ENCODE measurements around the gene PCDHA1. TPM values are rescaled to one million over a fixed set of nuclear protein-coding genes. Genes with fewer than 3 reads are reported as not detected.

The PCDHA1 gene
- total RNA-seq, 1 donor from 2014 or later = 0.24 TPM

DNA sequence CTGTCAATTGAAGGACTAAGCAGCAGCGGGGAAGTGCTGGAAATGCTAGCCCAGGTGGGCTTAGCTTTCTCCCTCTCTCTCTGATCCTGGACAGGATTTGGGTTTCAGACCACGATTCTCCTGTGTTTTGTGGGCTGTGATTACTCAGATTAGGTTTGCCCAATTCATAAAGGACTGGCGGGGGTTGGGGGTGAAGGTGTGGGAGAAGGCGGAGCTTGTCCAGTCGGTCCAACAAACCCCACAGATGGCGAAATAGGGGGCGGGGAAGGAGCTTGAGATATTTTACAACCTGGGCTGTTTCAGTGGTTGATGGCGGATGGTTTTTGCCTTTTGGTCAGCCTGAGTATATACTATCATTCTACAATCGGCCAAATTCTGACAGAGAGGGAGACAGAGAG lies 215.5 kb downstream of the PCDHA1 start:
- Mint-ChIP-seq H3K27me3 (ENCODE audit: insufficient read depth, low read depth) (peaks cover 2% of the 10 kb centered on the region), H3K27ac (peak overlapping the region; percentile 64), H3K9me3 (no peaks in the 10 kb centered on the region), H3K4me3 (peak overlapping the region; percentile 85), H3K36me3 (peaks cover 4% of the 10 kb centered on the region), H3K4me1 (peaks cover 54% of the 10 kb centered on the region)
- H3K4me2 ChIP-seq = peak overlapping the region; percentile 84
- H2AFZ ChIP-seq (replicated peaks) = peak overlapping the region; percentile 37
- no peaks in the 10 kb centered on the region for H3K9me3 ChIP-seq (ENCODE audit: low read depth)
- H3K27me3 ChIP-seq = peaks cover 7% of the 10 kb centered on the region
- no peak overlapping the region for H3K9ac ChIP-seq
- DNase-seq (ENCODE audit: low spot score) = peak; percentile 34
- H4K20me1 ChIP-seq (ENCODE audit: low read depth) = peaks cover 41% of the 10 kb centered on the region
- peaks cover 53% of the 10 kb centered on the region for H3F3A ChIP-seq (ENCODE audit: low read depth)
- peak overlapping the region; percentile 53 for H3K4me3 ChIP-seq
- H3K4me1 ChIP-seq = peaks cover 62% of the 10 kb centered on the region
- peak overlapping the region; percentile 48 for H3K27ac ChIP-seq
- no peaks in the 10 kb centered on the region for H3K79me2 ChIP-seq (ENCODE audit: low read depth)
- no peak for TF ChIP-seq EZH2phosphoT487 (IDR thresholded peaks at IDR 0.05)
- TF ChIP-seq EZH2 (IDR thresholded peaks at IDR 0.05) = no peak
- no peak for TF ChIP-seq CTCF (IDR thresholded peaks at IDR 0.05)
- H3K36me3 ChIP-seq = no peaks in the 10 kb centered on the region

DNA sequence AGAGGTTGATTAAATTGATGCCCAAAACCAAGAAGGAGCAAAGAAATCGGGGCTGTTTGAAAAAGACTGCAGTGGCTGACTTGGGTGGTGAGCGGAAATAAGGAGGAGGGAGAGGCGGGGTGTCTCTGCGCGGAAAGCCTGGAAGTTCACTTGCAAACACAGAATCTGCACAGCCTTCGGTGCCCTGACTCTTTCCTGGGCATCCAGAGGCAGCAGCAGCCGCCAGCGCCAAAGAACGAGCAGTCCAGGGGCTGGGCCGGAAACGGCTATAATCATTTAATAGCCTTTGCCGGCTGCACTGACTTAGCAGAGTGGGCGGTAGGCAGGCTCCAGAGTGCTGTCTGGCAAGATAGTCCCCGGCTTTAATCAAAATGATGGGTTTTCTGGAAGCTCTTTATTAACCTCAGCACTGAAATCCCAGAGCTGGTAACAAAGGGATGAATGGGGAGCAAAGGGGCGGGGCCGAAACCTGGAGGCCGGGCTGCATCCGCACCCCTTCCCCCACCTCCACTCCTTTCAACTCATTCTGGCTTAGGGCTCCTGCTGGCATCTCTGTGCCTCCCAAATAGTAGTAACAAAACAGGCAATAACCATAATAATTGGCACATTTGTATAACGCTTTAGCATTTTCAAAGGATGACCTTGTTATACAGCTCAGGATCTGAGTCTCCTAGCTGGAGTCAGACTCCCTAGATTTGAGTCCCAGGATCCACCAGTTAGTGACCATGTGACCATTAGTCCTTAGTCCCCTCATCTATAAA lies 216.1 kb downstream of the PCDHA1 start:
- Histone ChIP-seq H3K27ac (peak overlapping the region; percentile 48), H3K36me3 (no peaks in the 10 kb centered on the region), H2AFZ (replicated peaks) (peak overlapping the region; percentile 37), H3F3A (ENCODE audit: low read depth) (peaks cover 53% of the 10 kb centered on the region), H3K27me3 (peaks cover 7% of the 10 kb centered on the region), H3K4me2 (peak overlapping the region; percentile 84), H3K9me3 (ENCODE audit: low read depth) (no peaks in the 10 kb centered on the region), H3K9ac (no peak overlapping the region), H3K79me2 (ENCODE audit: low read depth) (no peaks in the 10 kb centered on the region), H4K20me1 (ENCODE audit: low read depth) (peaks cover 41% of the 10 kb centered on the region), H3K4me3 (peak overlapping the region; percentile 53), H3K4me1 (peaks cover 62% of the 10 kb centered on the region)
- Mint-ChIP-seq H3K36me3 (peaks cover 5% of the 10 kb centered on the region), H3K4me3 (peak overlapping the region; percentile 85), H3K27me3 (ENCODE audit: insufficient read depth, low read depth) (peaks cover 2% of the 10 kb centered on the region), H3K9me3 (no peaks in the 10 kb centered on the region), H3K4me1 (peaks cover 54% of the 10 kb centered on the region), H3K27ac (peak overlapping the region; percentile 64)
- no peak for TF ChIP-seq EZH2 (IDR thresholded peaks at IDR 0.05)
- TF ChIP-seq EZH2phosphoT487 (IDR thresholded peaks at IDR 0.05) = no peak
- peak; percentile 84 for DNase-seq (ENCODE audit: low spot score)

GRCh38 chr5:141002605-141002965 lies 216.6 kb downstream of the PCDHA1 start:
- H3K79me2 ChIP-seq (ENCODE audit: low read depth) = no peaks in the 10 kb centered on the region
- H3K4me3 ChIP-seq = peak overlapping the region; percentile 53
- Mint-ChIP-seq H3K4me3 (peak overlapping the region; percentile 85), H3K27me3 (ENCODE audit: insufficient read depth, low read depth) (peaks cover 2% of the 10 kb centered on the region), H3K36me3 (peaks cover 5% of the 10 kb centered on the region), H3K4me1 (peaks cover 54% of the 10 kb centered on the region), H3K27ac (no peak overlapping the region), H3K9me3 (no peaks in the 10 kb centered on the region)
- H2AFZ ChIP-seq (replicated peaks) = no peak overlapping the region
- peaks cover 62% of the 10 kb centered on the region for H3K4me1 ChIP-seq
- H4K20me1 ChIP-seq (ENCODE audit: low read depth) = peaks cover 41% of the 10 kb centered on the region
- TF ChIP-seq EZH2 (IDR thresholded peaks at IDR 0.05) (no peak), CTCF (IDR thresholded peaks at IDR 0.05) (no peak), EZH2phosphoT487 (IDR thresholded peaks at IDR 0.05) (no peak)
- H3K27me3 ChIP-seq = peaks cover 7% of the 10 kb centered on the region
- H3K4me2 ChIP-seq = peak overlapping the region; percentile 84
- H3K9ac ChIP-seq = no peak overlapping the region
- no peak overlapping the region for H3K27ac ChIP-seq
- H3K9me3 ChIP-seq (ENCODE audit: low read depth) = no peaks in the 10 kb centered on the region
- H3K36me3 ChIP-seq = no peaks in the 10 kb centered on the region
- DNase-seq (ENCODE audit: low spot score) = no peak
- peaks cover 53% of the 10 kb centered on the region for H3F3A ChIP-seq (ENCODE audit: low read depth)

DNA sequence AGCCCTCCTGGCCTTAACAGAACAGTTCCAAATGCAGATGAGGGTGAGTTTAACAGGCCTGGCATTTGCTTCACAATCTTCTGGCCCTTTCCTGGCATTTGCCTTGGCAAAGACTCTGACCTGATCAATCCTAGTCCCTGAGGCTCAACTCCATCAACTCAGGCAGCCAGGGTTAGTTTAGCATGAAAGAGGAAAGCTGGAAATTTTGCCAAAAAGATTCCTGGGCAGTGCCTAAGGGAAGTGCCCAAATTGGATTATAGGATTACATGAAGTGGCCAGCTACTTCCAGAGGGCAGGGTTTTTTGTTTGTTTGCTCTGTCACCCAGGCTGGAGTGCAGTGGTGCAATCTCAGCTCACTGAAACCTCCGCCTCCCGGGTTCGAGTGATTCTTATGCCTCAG lies 217.1 kb downstream of the PCDHA1 start:
- H3F3A ChIP-seq (ENCODE audit: low read depth) = peaks cover 53% of the 10 kb centered on the region
- no peaks in the 10 kb centered on the region for H3K79me2 ChIP-seq (ENCODE audit: low read depth)
- Mint-ChIP-seq H3K4me1 (peaks cover 54% of the 10 kb centered on the region), H3K27ac (no peak overlapping the region), H3K9me3 (no peaks in the 10 kb centered on the region), H3K36me3 (peaks cover 5% of the 10 kb centered on the region), H3K4me3 (no peak overlapping the region), H3K27me3 (ENCODE audit: insufficient read depth, low read depth) (peaks cover 2% of the 10 kb centered on the region)
- no peak overlapping the region for H2AFZ ChIP-seq (replicated peaks)
- H3K9me3 ChIP-seq (ENCODE audit: low read depth) = no peaks in the 10 kb centered on the region
- H3K4me2 ChIP-seq = peak overlapping the region; percentile 84
- H3K4me3 ChIP-seq = no peak overlapping the region
- H3K27me3 ChIP-seq = peaks cover 7% of the 10 kb centered on the region
- no peak overlapping the region for H3K9ac ChIP-seq
- TF ChIP-seq CTCF (IDR thresholded peaks at IDR 0.05) (no peak), EZH2phosphoT487 (IDR thresholded peaks at IDR 0.05) (no peak), EZH2 (IDR thresholded peaks at IDR 0.05) (no peak)
- no peaks in the 10 kb centered on the region for H3K36me3 ChIP-seq
- H4K20me1 ChIP-seq (ENCODE audit: low read depth) = peaks cover 41% of the 10 kb centered on the region
- H3K27ac ChIP-seq = no peak overlapping the region
- peaks cover 62% of the 10 kb centered on the region for H3K4me1 ChIP-seq
- peak; percentile 24 for DNase-seq (ENCODE audit: low spot score)
